Glutamatergic neuron (in vitro differentiated cells): ENCODE measurements around the gene PPP1R37. TPM values are rescaled to one million over a fixed set of nuclear protein-coding genes. Genes with fewer than 3 reads are reported as not detected.
A peak's percentile ranks its signal among the peaks of the same experiment; 100 is the strongest.

Experiments
- DNase-seq: peaks from one replicate; pipeline ENCODE4 v3.0.0; 2022
- H3K27ac Mint-ChIP-seq: one replicate; pipeline ENCODE4 v1.8.0; 2020; ENCODE audit warnings: mild to moderate bottlenecking, mixed read lengths, inconsistent platforms; ENCODE audit not compliant: unreplicated experiment
- H3K27me3 Mint-ChIP-seq: one replicate; pipeline ENCODE4 v1.8.0; 2020; ENCODE audit warnings: mild to moderate bottlenecking, moderate library complexity, mixed read lengths, inconsistent platforms; ENCODE audit not compliant: unreplicated experiment
- H3K36me3 Mint-ChIP-seq: one replicate; pipeline ENCODE4 v1.8.0; 2020; ENCODE audit warnings: mild to moderate bottlenecking, mixed read lengths, inconsistent platforms; ENCODE audit not compliant: unreplicated experiment
- H3K4me1 Mint-ChIP-seq: one replicate; pipeline ENCODE4 v1.8.0; 2020; ENCODE audit warnings: mild to moderate bottlenecking, low read depth, mixed read lengths, inconsistent platforms; ENCODE audit not compliant: unreplicated experiment
- H3K4me3 Mint-ChIP-seq: one replicate; pipeline ENCODE4 v1.8.0; 2020; ENCODE audit warnings: mild to moderate bottlenecking, mixed read lengths, inconsistent platforms; ENCODE audit not compliant: unreplicated experiment
- H3K9me3 Mint-ChIP-seq: one replicate; pipeline ENCODE4 v1.8.0; 2020; ENCODE audit warnings: mild to moderate bottlenecking, moderate library complexity, mixed read lengths, inconsistent platforms; ENCODE audit not compliant: unreplicated experiment
- CTCF ChIP-seq: fragments of 200-600 bp; sonication (generic); IDR thresholded peaks from one replicate; pipeline ENCODE4 v1.5.0; 2021; ENCODE audit not compliant: partially characterized antibody, unreplicated experiment
- total RNA-seq: library from RNA; stranded (reverse); fragmentation: NEBNext Ultra II Directional; extraction: Animal tissue kit (Norgen Biotek cat#: 25700); gene quantifications from one replicate; pipeline ENCODE4 v1.2.1, GENCODE V29; 2021; ENCODE audit not compliant: unreplicated experiment

Gene PPP1R37
- total RNA-seq, 1 donor from 2014 or later: 49.5 TPM

DNA sequence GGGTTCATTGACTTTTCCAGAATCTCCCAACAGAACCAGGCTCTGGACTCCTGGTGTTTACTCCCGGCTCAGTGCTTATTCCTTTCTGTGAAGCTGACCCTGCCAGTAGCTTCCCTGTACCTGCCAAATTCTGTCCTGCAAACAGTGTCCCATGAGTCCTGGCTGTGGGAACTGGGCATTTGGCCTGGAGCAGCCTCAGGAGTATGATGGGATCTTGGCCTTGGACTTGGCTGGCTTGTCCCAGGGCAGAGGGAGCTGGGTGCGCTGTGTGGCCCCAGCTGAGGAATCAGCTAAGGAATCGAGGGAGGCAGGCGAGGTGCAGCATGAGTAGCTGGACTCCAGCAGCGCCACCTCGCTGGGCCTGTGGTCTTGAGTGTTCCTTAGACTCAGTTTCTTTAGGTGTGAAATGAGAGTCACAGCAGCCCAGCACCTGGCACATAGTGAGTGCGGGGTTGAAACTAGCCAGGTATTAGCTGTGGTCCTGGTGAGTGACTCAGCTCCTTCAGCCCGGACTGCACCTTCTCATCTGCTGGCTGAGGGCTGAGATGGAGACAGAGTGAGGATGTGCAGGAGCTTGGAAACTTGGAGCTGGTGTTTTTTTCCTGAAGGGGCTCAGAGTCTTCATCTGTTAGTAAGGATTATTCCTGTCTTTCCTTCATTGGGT is 43.8 kb upstream of the PPP1R37 start:
- no peak overlapping the region for H3K27ac Mint-ChIP-seq
- no peaks in the 10 kb centered on the region for H3K36me3 Mint-ChIP-seq
- no peak overlapping the region for H3K4me3 Mint-ChIP-seq
- no peak for DNase-seq
- peaks cover 3% of the 10 kb centered on the region for H3K27me3 Mint-ChIP-seq
- peaks cover 4% of the 10 kb centered on the region for H3K4me1 Mint-ChIP-seq
- no peak for TF ChIP-seq CTCF
- no peaks in the 10 kb centered on the region for H3K9me3 Mint-ChIP-seq

DNA sequence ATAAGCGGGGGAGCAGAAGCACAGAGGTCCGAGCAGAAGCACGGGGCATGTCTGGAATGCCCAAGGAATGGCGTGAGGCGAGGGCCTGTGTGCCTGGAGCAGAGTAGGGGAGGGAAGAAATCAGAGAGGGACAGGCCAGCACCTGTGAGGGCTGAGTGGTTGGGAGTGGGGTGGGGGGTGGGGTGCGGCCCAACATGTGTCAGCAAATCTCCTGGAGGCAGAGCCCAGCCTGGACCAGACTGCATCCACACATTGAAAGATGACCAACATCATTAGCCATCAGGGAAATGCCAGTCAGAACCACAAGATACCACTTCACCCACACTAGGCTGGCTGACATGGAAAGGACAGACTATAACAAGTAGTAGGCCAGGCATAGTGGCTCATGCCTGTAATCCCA is 42.9 kb upstream of the PPP1R37 start:
- no peak overlapping the region for H3K27ac Mint-ChIP-seq
- no peak for TF ChIP-seq CTCF
- H3K36me3 Mint-ChIP-seq: no peaks in the 10 kb centered on the region
- no peak overlapping the region for H3K4me3 Mint-ChIP-seq
- H3K27me3 Mint-ChIP-seq: peaks cover 3% of the 10 kb centered on the region
- no peaks in the 10 kb centered on the region for H3K9me3 Mint-ChIP-seq
- H3K4me1 Mint-ChIP-seq: peaks cover 4% of the 10 kb centered on the region
- no peak for DNase-seq

- no peak for DNase-seq
- Mint-ChIP-seq H3K4me3 (no peak overlapping the region), H3K36me3 (no peaks in the 10 kb centered on the region), H3K9me3 (peaks cover 2% of the 10 kb centered on the region), H3K4me1 (peaks cover 4% of the 10 kb centered on the region), H3K27me3 (peaks cover 3% of the 10 kb centered on the region), H3K27ac (peak overlapping the region; percentile 7)
- no peak for TF ChIP-seq CTCF
These were observed 40.9 kb upstream of the PPP1R37 start for GRCh38 chr19:45051929-45052579.

- Mint-ChIP-seq H3K9me3 (peaks cover 4% of the 10 kb centered on the region), H3K4me1 (peaks cover 6% of the 10 kb centered on the region), H3K27me3 (peaks cover 5% of the 10 kb centered on the region), H3K4me3 (no peak overlapping the region), H3K36me3 (no peaks in the 10 kb centered on the region), H3K27ac (no peak overlapping the region)
- no peak for TF ChIP-seq CTCF
- DNase-seq: no peak
These were observed 36.1 kb upstream of the PPP1R37 start for GRCh38 chr19:45056831-45057230.

DNA sequence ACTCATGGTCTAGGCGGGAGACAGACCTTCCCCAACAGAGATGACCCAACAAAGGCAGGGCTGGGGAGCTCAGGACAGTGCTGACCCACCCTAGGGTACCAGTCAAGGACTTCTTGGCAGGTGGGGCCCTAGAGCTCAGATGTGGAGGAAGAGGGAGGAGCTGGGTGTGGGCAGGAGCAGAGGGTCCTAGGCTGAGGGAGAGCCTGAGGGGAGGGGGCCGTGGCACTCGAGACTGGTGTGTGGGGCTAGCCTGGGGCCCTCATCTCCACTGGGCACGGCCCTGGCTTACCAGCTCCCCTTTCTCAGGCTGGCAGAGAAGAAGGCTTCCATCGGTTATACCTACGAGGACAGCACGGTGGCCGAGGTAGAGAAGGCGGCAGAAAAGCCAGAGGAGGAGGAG is 35.5 kb upstream of the PPP1R37 start:
- Mint-ChIP-seq H3K9me3 (peaks cover 4% of the 10 kb centered on the region), H3K4me1 (peaks cover 3% of the 10 kb centered on the region), H3K4me3 (no peak overlapping the region), H3K27me3 (peaks cover 5% of the 10 kb centered on the region), H3K36me3 (no peaks in the 10 kb centered on the region), H3K27ac (no peak overlapping the region)
- DNase-seq: no peak
- no peak for TF ChIP-seq CTCF
